Panc1 (cell line): ENCODE results near the gene NLRP6. TPM values are rescaled to one million over a fixed set of nuclear protein-coding genes. Genes with fewer than 3 reads are reported as not detected.

Source experiments
- ATAC-seq: fragments of 200-7000 bp; cut with Tn5 transposase; 2 replicates; pipeline ENCODE4 v1.9.1; 2020; ENCODE audit warnings: mild to moderate bottlenecking, moderate library complexity
- BruUV-seq: library from RNA; stranded (reverse); fragments of 400-500 nt; replicated peaks from 2 replicates; lab custom pipeline; 2021; lab: Mats Ljungman, UMichigan
- CTCF ChIA-PET: fragments of 300-600 bp; sonication (Branson Sonifier 250); formaldehyde crosslinking; loops from one replicate; lab custom pipeline; 2022; ENCODE audit warnings: antibody characterized with exemption; lab: Charles Lee
- POLR2A ChIA-PET: fragments of 300-600 bp; sonication (Branson Sonifier 250); formaldehyde crosslinking; loops from one replicate; lab custom pipeline; 2022; ENCODE audit warnings: antibody characterized with exemption; lab: Charles Lee
- DNase-seq: peaks from one replicate; pipeline ENCODE4 v3.0.0-alpha.2; 2010; ENCODE audit warnings: low read depth, low spot score
- H3K27ac ChIP-seq: 2 replicates; pipeline ENCODE4 v1.5.1; 2011; ENCODE audit warnings: mild to moderate bottlenecking, low read length, inconsistent platforms
- H3K27me3 ChIP-seq: fragments of 200-500 bp; sonication (Bioruptor generic); 2 replicates; pipeline ENCODE4 v1.6.0; 2014; ENCODE audit warnings: low read length, inconsistent platforms; ENCODE audit not compliant: control insufficient read depth, insufficient read depth
- H3K36me3 ChIP-seq: fragments of 200-500 bp; sonication (Bioruptor generic); 2 replicates; pipeline ENCODE4 v1.5.1; 2014; ENCODE audit warnings: inconsistent platforms, mild to moderate bottlenecking, low read length, moderate library complexity; ENCODE audit not compliant: control insufficient read depth, insufficient read depth
- H3K4me1 ChIP-seq: 2 replicates; pipeline ENCODE4 v1.5.1; 2011; ENCODE audit warnings: inconsistent platforms, mild to moderate bottlenecking, low read length, moderate library complexity; ENCODE audit not compliant: control insufficient read depth, insufficient read depth
- H3K4me3 ChIP-seq, 2 experiments: 2 replicates each; pipeline ENCODE4 v1.5.1; 2011 to 2012; ENCODE audit warnings: low read depth in 2 of 2, low read length in 2 of 2, mild to moderate bottlenecking in 2 of 2, inconsistent platforms in 1 of 2, moderate library complexity in 1 of 2
- H3K9me3 ChIP-seq: fragments of 200-500 bp; sonication (Bioruptor generic); 2 replicates; pipeline ENCODE4 v1.5.1; 2014; ENCODE audit warnings: low read depth, mild to moderate bottlenecking, inconsistent platforms, low read length, moderate library complexity; ENCODE audit not compliant: control insufficient read depth, insufficient read depth
- POLR2AphosphoS5 ChIP-seq: IDR thresholded peaks from 2 replicates; pipeline ENCODE4 v1.6.1; 2012; ENCODE audit warnings: mild to moderate bottlenecking, low read depth, low read length, moderate library complexity
- SIN3A ChIP-seq: IDR thresholded peaks from 2 replicates; pipeline ENCODE4 v1.6.1; 2012; ENCODE audit warnings: low read depth, mild to moderate bottlenecking, low read length, moderate library complexity, borderline replicate concordance; ENCODE audit not compliant: insufficient read depth
- TCF7L2 ChIP-seq: IDR thresholded peaks from 2 replicates; pipeline ENCODE4 v1.6.1; 2011; ENCODE audit warnings: mild to moderate bottlenecking, low read depth, low read length, inconsistent platforms
- in situ Hi-C: cut with HindIII; loops from 2 replicates; pipeline ENCODE4 v1.10.0; 2016; ENCODE audit warnings: low sequenced_read_pairs, low pct_unique_long_range_greater_than_20kb
- intact Hi-C: fragments of 100-400 bp; cut with micrococcal nuclease; formaldehyde crosslinking; loops from one replicate; pipeline ENCODE4 v1.10.0; 2022; ENCODE audit not compliant: unreplicated experiment
- total RNA-seq: library from RNA; stranded (reverse); gene quantifications from one replicate; pipeline ENCODE4 v1.2.1, GENCODE V29; 2021; ENCODE audit not compliant: unreplicated experiment
- TF ChIP-seq, protein P1 (sequence below): fragments of 450-650 bp; IDR thresholded peaks from 2 replicates; pipeline ENCODE4 v1.5.1; 2017; ENCODE audit warnings: mild to moderate bottlenecking
- TF ChIP-seq, protein P2 (sequence below), 2 experiments: IDR thresholded peaks; 2 replicates each; pipeline ENCODE4 v1.6.1; 2011 to 2012; ENCODE audit warnings: low read depth in 2 of 2, control low read depth in 1 of 2, low read length in 1 of 2, mild to moderate bottlenecking in 1 of 2, moderate library complexity in 1 of 2; ENCODE audit not compliant: insufficient read depth in 1 of 2

Gene NLRP6
- total RNA-seq, 1 experiment from 2014 or later, result 0.59 TPM

DNA sequence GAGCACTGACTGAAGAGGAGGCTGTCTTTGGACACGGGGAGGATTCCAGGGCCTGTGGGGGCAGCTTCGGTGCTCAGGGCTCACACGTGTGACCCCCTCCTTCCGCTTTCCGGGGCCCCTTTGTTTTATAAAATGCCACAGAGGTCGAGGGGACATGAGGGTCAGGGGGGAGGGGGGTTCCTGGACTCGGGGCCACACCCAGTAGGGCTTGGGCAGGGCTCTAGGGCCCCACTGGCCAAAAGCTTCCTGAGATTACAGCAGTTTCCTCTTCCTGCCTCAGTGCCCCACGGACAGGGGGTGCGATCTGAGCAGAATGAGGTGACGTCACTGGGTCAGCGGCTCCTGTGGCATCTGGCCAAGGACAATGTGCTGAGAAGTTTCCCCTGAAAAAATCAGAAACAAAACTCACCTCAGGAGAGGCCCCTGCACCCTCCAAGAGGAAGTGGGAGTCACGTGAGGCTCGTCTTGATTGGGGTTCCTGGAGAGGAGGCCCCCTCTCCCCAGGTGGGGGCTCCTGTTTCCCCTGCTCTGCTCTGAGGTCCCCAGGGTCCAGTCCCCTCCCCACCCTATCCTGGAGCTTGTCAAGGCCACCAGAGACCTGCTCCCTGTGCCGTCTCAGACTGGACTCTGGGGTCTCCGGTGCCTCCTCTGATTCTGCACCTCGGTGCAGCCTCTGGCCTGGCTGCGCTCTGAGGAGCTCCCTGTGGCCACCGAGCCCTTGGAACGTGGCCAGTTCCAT, 48.8 kb downstream of the NLRP6 start:
- ATAC-seq (peak; percentile 49), DNase-seq (no peak)
- TF ChIP-seq, protein P1, sequence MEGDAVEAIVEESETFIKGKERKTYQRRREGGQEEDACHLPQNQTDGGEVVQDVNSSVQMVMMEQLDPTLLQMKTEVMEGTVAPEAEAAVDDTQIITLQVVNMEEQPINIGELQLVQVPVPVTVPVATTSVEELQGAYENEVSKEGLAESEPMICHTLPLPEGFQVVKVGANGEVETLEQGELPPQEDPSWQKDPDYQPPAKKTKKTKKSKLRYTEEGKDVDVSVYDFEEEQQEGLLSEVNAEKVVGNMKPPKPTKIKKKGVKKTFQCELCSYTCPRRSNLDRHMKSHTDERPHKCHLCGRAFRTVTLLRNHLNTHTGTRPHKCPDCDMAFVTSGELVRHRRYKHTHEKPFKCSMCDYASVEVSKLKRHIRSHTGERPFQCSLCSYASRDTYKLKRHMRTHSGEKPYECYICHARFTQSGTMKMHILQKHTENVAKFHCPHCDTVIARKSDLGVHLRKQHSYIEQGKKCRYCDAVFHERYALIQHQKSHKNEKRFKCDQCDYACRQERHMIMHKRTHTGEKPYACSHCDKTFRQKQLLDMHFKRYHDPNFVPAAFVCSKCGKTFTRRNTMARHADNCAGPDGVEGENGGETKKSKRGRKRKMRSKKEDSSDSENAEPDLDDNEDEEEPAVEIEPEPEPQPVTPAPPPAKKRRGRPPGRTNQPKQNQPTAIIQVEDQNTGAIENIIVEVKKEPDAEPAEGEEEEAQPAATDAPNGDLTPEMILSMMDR, result no peak
- TF ChIP-seq SIN3A, result no peak
- no peak for TF ChIP-seq TCF7L2
- TF ChIP-seq, protein P2, sequence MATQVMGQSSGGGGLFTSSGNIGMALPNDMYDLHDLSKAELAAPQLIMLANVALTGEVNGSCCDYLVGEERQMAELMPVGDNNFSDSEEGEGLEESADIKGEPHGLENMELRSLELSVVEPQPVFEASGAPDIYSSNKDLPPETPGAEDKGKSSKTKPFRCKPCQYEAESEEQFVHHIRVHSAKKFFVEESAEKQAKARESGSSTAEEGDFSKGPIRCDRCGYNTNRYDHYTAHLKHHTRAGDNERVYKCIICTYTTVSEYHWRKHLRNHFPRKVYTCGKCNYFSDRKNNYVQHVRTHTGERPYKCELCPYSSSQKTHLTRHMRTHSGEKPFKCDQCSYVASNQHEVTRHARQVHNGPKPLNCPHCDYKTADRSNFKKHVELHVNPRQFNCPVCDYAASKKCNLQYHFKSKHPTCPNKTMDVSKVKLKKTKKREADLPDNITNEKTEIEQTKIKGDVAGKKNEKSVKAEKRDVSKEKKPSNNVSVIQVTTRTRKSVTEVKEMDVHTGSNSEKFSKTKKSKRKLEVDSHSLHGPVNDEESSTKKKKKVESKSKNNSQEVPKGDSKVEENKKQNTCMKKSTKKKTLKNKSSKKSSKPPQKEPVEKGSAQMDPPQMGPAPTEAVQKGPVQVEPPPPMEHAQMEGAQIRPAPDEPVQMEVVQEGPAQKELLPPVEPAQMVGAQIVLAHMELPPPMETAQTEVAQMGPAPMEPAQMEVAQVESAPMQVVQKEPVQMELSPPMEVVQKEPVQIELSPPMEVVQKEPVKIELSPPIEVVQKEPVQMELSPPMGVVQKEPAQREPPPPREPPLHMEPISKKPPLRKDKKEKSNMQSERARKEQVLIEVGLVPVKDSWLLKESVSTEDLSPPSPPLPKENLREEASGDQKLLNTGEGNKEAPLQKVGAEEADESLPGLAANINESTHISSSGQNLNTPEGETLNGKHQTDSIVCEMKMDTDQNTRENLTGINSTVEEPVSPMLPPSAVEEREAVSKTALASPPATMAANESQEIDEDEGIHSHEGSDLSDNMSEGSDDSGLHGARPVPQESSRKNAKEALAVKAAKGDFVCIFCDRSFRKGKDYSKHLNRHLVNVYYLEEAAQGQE (IDR thresholded peaks at IDR 0.05; ENCODE audit: insufficient read depth in 1 of 2, low read depth in 2 of 2, low read length in 1 of 2), result no peak
- H3K36me3 ChIP-seq, result no peaks in the 10 kb centered on the region
- intact Hi-C loops (no loop called here), in situ Hi-C loops (no loop called here)
- no peaks in the 10 kb centered on the region for H3K9me3 ChIP-seq
- ChIA-PET POLR2A (no interaction called here), CTCF (interaction anchor here (0.6 to 1.0 kb wide), 2 partner anchors 14 to 22 kb away, joined by 3 to 8 read pairs; no protein-coding TSS in a partner anchor)
- peaks cover 32% of the 10 kb centered on the region for H3K4me1 ChIP-seq
- H3K4me3 ChIP-seq, result no peak overlapping the region
- BruUV-seq, result no TSS peak
- peak overlapping the region; percentile 62 for H3K27ac ChIP-seq
- H3K27me3 ChIP-seq, result no peaks in the 10 kb centered on the region

- no peaks in the 10 kb centered on the region for H3K27me3 ChIP-seq
- CTCF ChIA-PET, result interaction anchor here (0.6 to 1.0 kb wide), 2 partner anchors 15 to 23 kb away, joined by 3 to 8 read pairs; no protein-coding TSS in a partner anchor
- peak overlapping the region; percentile 62 for H3K27ac ChIP-seq
- H3K36me3 ChIP-seq, result no peaks in the 10 kb centered on the region
- no peak for ATAC-seq
- in situ Hi-C loops (no loop called here), intact Hi-C loops (no loop called here)
- no peak for DNase-seq
- POLR2A ChIA-PET, result no interaction called here
- H3K4me3 ChIP-seq, result no peak overlapping the region
- TF ChIP-seq, protein P1, result no peak
- TF ChIP-seq POLR2AphosphoS5 (no peak), TCF7L2 (no peak), SIN3A (no peak)
- TF ChIP-seq, protein P2 (IDR thresholded peaks at IDR 0.05; ENCODE audit: insufficient read depth in 1 of 2, low read depth in 2 of 2, low read length in 1 of 2), result no peak
- BruUV-seq, result no TSS peak
- H3K4me1 ChIP-seq, result peaks cover 32% of the 10 kb centered on the region
- H3K9me3 ChIP-seq, result no peaks in the 10 kb centered on the region
These were observed 49.3 kb downstream of the NLRP6 start for GRCh38 chr11:327581-327923.
